Measurements from ENCODE around the gene SULT1A3. TPM values are rescaled to one million over a fixed set of nuclear protein-coding genes. Genes with fewer than 3 reads are reported as not detected.
"Not testable (repeated sequence)": the region's sequence is repeated elsewhere in the genome, so short reads cannot be mapped to it uniquely, and the experiment has no call there.

The SULT1A3 gene
- total RNA-seq, 6 donors from 2014 or later: 9.6 to 69.1 (median 20.0) TPM

DNA sequence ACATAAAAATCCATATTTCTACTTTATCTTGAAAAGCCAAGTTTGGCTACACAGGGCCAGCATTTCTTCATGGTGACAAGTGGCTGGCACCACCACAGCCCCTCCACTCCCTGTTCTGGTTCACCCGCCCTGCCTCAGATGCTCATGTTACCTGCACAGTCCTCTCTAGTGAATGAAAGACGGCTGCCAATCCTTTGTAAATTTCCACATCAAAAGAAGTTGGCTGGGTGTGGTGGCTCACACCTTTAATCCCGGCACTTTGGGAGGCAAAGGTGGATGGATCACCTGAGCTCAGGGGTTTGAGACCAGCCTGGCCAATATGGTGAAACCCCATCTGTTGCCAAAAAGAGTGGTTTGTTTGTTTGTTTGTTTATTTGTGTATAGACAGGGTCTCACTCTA lies 35.5 kb upstream of the SULT1A3 start:
- TF ChIP-seq POLR2AphosphoS5 (IDR thresholded peaks at IDR 0.05): no peak
- no peak for TF ChIP-seq EP300 (IDR thresholded peaks at IDR 0.05)
- TF ChIP-seq POLR2A (IDR thresholded peaks at IDR 0.05): no peak
- TF ChIP-seq, protein P1, sequence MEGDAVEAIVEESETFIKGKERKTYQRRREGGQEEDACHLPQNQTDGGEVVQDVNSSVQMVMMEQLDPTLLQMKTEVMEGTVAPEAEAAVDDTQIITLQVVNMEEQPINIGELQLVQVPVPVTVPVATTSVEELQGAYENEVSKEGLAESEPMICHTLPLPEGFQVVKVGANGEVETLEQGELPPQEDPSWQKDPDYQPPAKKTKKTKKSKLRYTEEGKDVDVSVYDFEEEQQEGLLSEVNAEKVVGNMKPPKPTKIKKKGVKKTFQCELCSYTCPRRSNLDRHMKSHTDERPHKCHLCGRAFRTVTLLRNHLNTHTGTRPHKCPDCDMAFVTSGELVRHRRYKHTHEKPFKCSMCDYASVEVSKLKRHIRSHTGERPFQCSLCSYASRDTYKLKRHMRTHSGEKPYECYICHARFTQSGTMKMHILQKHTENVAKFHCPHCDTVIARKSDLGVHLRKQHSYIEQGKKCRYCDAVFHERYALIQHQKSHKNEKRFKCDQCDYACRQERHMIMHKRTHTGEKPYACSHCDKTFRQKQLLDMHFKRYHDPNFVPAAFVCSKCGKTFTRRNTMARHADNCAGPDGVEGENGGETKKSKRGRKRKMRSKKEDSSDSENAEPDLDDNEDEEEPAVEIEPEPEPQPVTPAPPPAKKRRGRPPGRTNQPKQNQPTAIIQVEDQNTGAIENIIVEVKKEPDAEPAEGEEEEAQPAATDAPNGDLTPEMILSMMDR (IDR thresholded peaks at IDR 0.05): no peak
- Histone ChIP-seq H3K4me3 (no peak overlapping the region), H3K4me1 (peaks cover 0 to 10% (median 0%) of the 10 kb centered on the region in 4 donors), H3K27me3 (no peaks in the 10 kb centered on the region), H3K36me3 (no peaks in the 10 kb centered on the region), H3K9me3 (no peaks in the 10 kb centered on the region), H3K27ac (no peak overlapping the region)
- WGBS, 2 donors: 76 to 96% methylated on average over 3 of the region's 3 CpGs
- ATAC-seq (ENCODE audit: low FRiP score in 2 of 2) (no peak), DNase-seq (no peak)

DNA sequence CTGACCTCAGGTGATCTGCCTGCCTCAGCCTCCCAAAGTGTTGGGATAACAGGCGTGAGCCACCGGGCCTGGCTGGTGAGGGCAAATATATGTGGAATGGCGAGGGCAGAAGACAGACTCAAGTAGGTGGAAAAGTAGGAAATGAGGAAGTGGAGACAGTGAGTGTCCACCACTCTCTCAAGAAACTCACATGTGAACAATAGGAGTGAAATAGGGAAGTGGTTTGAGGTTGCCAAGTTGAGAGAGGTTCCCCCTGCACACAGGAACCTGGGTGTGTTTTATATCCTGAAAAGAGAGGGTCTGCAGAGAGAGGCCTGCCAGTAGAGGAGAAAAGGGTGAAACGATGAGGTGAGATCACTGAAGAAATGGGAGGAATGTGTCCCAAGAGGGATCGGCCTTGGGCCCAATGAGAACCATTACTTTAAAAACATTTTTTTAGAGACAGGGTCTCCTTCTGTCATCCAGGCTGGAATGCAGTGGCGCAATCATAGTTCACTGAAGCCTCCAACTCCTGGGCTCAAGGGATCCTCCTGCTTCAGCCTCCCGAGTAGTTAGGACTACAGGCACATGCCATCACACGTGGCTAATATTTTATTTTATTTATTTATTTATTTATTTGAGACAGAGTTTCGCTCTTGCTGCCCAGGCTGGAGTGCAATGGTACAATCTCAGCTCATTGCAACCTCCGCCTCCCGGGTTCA lies 32.7 kb upstream of the SULT1A3 start:
- Histone ChIP-seq H3K36me3 (no peaks in the 10 kb centered on the region), H3K4me1 (peaks cover 0 to 10% (median 0%) of the 10 kb centered on the region in 4 donors), H3K4me3 (no peak overlapping the region), H3K27ac (peak overlapping the region in 1 of 4 donors; percentile 50), H3K27me3 (no peaks in the 10 kb centered on the region), H3K9me3 (no peaks in the 10 kb centered on the region)
- DNase-seq (peak in 1 of 2 donors; percentile 35), ATAC-seq (ENCODE audit: low FRiP score in 2 of 2) (peak; percentile 70 to 84)
- 69 to 77% methylated on average over 11 of the region's 11 CpGs for WGBS, 2 donors
- TF ChIP-seq EP300 (IDR thresholded peaks at IDR 0.05): no peak
- TF ChIP-seq POLR2A (IDR thresholded peaks at IDR 0.05): no peak
- TF ChIP-seq, protein P1 (IDR thresholded peaks at IDR 0.05): no peak
- no peak for TF ChIP-seq POLR2AphosphoS5 (IDR thresholded peaks at IDR 0.05)

DNA sequence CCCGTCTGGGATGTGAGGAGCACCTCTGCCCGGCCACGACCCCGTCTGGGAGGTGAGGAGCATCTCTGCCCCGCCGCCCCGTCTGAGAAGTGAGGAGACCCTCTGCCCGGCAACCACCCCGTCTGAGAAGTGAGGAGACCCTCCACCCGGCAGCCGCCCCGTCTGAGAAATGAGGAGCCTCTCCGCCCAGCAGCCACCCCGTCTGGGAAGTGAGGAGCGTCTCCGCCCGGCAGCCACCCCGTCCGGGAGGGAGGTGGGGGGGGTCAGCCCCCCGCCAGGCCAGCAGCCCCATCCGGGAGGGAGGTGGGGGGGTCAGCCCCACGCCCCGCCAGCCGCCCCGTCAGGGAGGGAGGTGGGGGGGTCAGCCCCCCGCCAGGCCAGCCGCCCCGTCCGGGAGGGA lies 30.3 kb upstream of the SULT1A3 start:
- ATAC-seq (ENCODE audit: low FRiP score in 2 of 2); H3K36me3 ChIP-seq; H3K27me3 ChIP-seq; H3K4me3 ChIP-seq; H3K9me3 ChIP-seq; H3K27ac ChIP-seq; DNase-seq: not testable (repeated sequence)
- peaks cover 0 to 10% (median 0%) of the 10 kb centered on the region in 4 donors for H3K4me1 ChIP-seq
- WGBS, 2 donors: 97% methylated on average over 9 of the region's 29 CpGs; no CpG with 5 or more reads in 1 of the 2 donors

DNA sequence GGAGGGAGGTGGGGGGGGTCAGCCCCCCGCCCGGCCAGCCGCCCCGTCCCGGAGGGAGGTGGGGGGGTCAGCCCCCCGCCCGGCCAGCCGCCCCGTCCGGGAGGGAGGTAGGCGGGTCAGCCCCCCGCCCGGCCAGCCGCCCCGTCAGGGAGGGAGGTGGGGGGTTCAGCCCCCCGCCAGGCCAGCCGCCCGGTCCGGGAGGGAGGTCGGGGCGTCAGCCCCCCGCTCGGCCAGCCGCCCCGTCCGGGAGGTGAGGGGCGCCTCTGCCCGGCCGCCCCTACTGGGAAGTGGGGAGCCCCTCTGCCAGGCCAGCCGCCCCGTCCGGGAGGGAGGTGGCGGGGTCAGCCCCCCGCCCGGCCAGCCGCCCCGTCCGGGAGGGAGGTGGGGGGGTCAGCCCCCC lies 29.6 kb upstream of the SULT1A3 start:
- not testable (repeated sequence) for ATAC-seq (ENCODE audit: low FRiP score in 2 of 2); H3K9me3 ChIP-seq; H3K36me3 ChIP-seq; H3K27ac ChIP-seq; H3K4me3 ChIP-seq; H3K27me3 ChIP-seq
- peaks cover 0 to 10% (median 0%) of the 10 kb centered on the region in 4 donors for H3K4me1 ChIP-seq
- no CpG with 5 or more reads among the region's 38 CpGs for WGBS, 2 donors
- peak in 1 of 2 donors; percentile 41 for DNase-seq

DNA sequence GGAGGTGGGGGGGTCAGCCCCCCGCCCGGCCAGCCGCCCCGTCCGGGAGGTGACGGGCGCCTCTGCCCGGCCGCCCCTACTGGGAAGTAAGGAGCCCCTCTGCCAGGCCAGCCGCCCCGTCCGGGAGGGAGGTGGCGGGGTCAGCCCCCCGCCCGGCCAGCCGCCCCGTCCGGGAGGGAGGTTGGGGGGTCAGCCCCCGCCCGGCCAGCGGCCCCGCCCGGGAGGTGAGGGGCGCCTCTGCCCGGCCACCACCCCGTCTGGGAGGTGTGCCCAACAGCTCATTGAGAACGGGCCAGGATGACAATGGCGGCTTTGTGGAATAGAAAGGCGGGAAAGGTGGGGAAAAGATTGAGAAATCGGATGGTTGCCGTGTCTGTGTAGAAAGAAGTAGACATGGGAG lies 28.9 kb upstream of the SULT1A3 start:
- H3K9me3 ChIP-seq; H3K36me3 ChIP-seq; H3K27me3 ChIP-seq; H3K27ac ChIP-seq; H3K4me3 ChIP-seq; DNase-seq; ATAC-seq (ENCODE audit: low FRiP score in 2 of 2): not testable (repeated sequence)
- no CpG with 5 or more reads among the region's 31 CpGs for WGBS, 2 donors
- H3K4me1 ChIP-seq: peaks cover 0 to 10% (median 0%) of the 10 kb centered on the region in 4 donors

DNA sequence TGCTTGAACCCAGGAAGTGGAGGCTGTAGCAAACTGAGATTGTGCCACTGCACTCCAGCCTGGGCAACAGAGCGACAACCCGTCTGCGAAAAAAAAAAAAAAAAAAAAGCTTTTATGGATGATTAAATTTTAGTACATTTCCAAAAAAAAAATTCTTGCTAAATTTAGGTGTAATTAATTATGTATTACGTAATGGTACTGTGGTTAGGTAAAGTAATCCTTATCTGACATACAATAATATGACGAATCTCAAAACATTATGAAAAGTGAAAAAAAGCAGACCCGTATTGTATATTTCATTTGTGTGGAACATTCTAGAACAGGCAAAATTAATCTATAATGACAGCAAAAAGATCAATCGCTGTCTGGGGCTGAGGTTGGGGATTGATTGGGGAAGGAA lies 26.0 kb upstream of the SULT1A3 start:
- DNase-seq (no peak), ATAC-seq (ENCODE audit: low FRiP score in 2 of 2) (no peak)
- no peaks in the 10 kb centered on the region for H3K4me1 ChIP-seq
- H3K27me3 ChIP-seq: no peaks in the 10 kb centered on the region
- no peaks in the 10 kb centered on the region for H3K36me3 ChIP-seq
- no peak for TF ChIP-seq POLR2AphosphoS5 (IDR thresholded peaks at IDR 0.05)
- no peak for TF ChIP-seq POLR2A (IDR thresholded peaks at IDR 0.05)
- TF ChIP-seq, protein P1 (IDR thresholded peaks at IDR 0.05): no peak
- no peak for TF ChIP-seq EP300 (IDR thresholded peaks at IDR 0.05)
- H3K4me3 ChIP-seq: no peak overlapping the region
- H3K9me3 ChIP-seq: no peaks in the 10 kb centered on the region
- WGBS, 2 donors: 82 to 83% methylated on average over 7 of the region's 7 CpGs
- no peak overlapping the region for H3K27ac ChIP-seq

DNA sequence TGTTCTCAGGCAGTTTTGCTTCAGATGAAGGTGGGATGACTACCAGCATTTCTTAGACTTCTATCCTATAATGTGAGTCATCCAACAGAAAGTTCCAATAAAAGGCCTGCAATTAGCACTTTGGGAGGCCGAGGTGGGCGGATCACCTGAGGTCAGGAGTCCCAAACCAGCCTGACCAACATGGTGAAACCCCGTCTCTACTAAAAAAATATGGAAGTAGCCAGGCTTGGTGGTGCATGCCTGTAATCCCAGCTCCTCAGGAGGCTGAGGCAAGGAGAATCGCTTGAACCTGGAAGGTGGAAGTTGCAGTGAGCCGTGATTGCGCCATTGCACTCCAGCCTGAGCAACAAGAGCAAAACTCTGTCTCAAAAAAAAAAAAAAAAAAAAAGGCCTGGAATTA lies 22.2 kb upstream of the SULT1A3 start:
- not testable (repeated sequence) for H3K36me3 ChIP-seq; H3K4me3 ChIP-seq; H3K9me3 ChIP-seq; H3K4me1 ChIP-seq; H3K27me3 ChIP-seq; H3K27ac ChIP-seq; ATAC-seq (ENCODE audit: low FRiP score in 2 of 2)
- peak in 1 of 2 donors; percentile 63 for DNase-seq
- 66 to 68% methylated on average over 6 of the region's 6 CpGs for WGBS, 2 donors

Data from upper lobe of left lung (tissue), 6 donors.